Measurements from ENCODE around the gene PUS1.
"Not testable (repeated sequence)": the region's sequence is repeated elsewhere in the genome, so short reads cannot be mapped to it uniquely, and the experiment has no call there.

Gene PUS1

DNA sequence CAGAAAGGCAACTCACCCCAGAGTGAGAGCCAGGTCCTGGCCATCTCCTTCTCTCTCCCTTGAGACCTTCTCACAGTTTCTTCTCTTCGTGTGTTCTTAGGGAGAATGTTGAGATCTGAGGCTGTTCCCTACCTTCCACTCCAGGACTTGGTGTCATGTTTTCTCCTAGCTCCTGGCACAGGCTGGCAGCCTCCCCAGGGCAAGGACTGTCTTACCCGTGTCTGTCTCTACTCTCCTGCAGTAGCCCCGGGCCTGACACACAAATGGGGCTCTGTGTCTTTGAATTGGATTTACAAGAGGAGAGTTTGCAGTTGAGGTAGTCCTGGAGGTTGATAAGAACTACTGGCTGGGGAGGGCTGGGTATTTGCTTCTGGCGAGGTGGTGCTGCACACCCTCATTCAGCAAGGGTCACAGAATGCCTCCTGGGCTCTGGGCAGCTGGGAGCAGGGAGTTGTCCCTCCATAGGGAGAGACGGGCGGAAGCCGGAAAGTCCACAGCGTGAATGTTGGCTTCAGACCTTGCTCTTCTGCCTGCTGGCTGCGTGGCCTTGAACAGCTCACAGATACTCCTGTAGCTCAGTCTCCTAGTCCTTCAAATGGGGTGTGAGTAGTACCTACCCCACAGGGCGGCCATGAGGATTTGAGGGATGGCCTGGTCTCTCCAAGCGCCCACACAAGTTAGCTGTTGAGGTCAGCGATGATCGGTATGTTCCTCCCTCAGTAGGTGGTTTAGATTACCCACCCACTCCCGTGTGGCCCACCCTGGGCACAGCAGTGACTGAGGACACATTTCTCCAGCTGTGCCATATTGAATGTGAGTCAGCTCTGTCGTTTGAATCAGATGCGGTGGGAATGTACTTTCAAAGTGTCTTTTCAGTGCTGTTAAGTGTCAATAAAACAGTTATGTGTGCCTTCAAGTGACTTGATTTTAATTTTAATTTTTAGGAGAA lies 30.8 kb downstream of the PUS1 start:
- DNase-seq (ENCODE audit: low read depth in 2 of 2): no peak

DNA sequence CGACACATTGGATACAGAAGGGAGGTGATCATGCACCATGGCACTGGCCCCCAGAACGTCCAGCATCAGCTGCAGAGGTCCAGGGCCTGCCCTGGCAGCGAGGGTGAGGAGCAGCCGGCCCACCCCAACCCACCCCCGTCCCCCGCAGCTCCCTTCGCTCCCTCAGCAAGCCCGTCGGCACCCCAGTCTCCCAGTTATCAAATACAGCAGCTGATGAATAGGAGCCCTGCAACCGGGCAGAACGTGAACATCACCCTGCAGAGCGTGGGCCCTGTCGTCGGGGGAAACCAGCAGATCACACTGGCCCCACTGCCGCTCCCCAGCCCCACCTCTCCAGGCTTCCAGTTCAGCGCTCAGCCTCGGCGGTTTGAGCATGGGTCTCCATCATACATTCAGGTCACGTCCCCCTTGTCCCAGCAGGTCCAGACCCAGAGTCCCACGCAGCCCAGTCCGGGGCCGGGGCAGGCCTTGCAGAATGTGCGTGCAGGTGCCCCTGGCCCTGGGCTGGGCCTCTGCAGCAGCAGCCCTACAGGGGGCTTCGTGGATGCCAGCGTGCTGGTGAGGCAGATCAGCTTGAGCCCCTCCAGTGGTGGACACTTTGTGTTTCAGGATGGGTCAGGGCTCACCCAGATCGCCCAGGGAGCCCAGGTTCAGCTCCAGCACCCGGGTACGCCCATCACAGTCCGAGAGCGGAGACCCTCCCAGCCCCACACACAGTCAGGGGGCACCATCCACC lies 31.7 kb downstream of the PUS1 start:
- DNase-seq (ENCODE audit: low read depth in 2 of 2): not testable (repeated sequence)

DNA sequence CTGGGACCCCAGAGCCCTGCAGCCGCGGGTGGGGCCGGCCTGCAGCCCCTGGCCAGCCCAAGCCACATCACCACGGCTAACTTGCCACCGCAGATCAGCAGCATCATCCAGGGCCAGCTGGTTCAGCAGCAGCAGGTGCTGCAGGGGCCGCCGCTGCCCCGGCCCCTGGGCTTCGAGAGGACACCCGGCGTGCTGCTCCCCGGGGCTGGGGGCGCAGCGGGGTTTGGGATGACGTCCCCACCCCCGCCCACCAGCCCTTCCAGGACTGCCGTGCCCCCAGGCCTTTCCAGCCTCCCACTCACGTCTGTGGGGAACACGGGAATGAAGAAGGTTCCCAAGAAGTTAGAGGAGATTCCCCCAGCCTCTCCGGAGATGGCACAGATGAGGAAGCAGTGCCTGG lies 32.3 kb downstream of the PUS1 start:
- DNase-seq (ENCODE audit: low read depth in 2 of 2): not testable (repeated sequence)

DNA sequence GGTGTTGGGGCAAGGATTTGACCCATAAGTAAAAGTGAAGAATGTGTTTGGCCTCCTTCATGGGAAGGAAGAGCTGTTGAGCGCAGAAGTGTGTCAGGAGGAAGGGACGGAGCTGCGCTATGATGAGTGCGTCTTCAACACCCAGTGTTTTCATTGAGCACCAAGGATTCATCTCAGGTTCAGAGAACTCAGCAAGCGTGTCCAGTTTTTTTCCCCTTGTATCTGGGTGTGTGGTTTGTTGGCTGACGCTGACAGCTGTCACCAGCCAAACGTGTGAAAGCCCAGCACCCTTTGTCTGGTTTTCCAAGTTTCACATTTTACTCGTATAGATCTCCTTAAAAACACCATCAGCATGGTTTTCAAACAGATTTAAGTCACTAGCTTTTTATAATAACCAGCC lies 33.0 kb downstream of the PUS1 start:
- no peak for DNase-seq (ENCODE audit: low read depth in 2 of 2)

DNA sequence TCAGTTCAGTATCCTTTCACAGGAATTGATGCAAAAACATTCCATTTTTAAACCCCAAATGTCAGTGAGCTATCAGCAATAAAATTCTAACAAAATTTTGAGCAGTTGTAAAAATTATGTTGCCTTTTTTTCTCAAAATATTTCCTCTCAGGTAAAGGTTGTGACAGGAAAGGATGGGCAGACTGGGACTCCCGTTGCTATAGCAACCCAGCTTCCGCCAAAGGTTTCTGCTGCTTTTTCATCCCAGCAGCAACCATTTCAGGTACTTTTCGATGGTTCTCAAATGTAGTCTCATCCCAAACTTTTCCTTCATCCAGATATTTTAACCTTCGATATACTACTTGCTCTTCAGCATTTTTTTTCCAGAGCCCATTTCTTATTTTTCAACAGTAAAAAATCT lies 34.3 kb downstream of the PUS1 start:
- no peak for DNase-seq (ENCODE audit: low read depth in 2 of 2)

DNA sequence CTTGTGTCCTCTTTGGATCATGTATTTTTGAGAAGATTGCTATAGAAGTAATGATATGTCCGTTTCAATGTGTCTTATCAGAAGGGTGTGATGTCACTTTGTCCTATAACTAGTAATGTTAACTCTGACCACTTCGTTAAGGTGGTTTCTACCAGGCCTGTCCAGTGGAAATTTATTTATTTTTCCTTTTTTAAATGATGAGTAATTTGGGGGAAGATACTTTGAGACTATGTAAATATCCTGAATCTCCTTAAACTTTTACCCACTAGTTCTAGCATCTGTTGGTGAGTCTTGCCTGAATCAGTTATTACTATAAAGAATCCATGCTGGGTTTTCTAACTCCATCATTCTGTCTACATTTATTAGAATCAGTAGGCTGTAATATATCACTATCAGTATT lies 36.0 kb downstream of the PUS1 start:
- DNase-seq (ENCODE audit: low read depth in 2 of 2): no peak

DNA sequence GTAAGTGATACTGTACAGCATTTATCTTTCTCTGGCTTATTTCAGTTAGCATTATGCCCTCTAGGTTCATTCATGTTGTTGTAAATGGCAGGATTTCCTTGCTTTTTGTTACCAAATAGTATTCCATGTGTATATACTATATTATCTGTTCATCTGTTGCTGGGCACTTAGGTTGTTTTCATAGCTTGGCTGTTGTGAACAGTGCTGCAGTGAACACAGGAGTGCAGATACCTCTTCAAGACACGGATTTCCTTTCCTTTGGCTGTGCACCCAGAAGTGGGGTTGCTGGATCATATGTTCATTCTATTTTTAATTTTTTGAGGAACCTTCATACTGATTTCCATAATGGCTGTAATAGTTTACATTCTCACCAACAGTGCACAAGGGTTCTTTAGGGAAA lies 42.1 kb downstream of the PUS1 start:
- no peak for DNase-seq (ENCODE audit: low read depth in 2 of 2)

DNA sequence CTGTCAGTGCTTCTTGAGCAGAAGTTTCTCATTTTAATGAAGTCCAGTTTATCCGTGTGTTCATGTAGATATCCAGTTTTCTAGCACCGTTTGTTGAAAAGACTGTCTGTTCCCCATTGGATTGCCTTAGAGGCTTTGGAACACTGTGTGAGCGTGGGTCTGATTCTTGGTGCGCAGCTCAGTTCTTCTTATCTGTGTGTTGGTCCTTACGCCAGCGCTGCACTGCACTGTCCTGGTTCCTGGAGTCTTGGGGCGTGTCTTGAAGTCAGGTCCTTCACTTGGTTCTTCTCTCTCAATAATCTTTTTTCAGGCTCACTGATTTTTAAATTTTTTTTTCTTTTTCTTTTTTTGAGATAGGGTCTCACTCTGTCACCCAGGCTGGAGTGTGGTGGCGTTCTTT lies 46.2 kb downstream of the PUS1 start:
- no peak for DNase-seq (ENCODE audit: low read depth in 2 of 2)

DNA sequence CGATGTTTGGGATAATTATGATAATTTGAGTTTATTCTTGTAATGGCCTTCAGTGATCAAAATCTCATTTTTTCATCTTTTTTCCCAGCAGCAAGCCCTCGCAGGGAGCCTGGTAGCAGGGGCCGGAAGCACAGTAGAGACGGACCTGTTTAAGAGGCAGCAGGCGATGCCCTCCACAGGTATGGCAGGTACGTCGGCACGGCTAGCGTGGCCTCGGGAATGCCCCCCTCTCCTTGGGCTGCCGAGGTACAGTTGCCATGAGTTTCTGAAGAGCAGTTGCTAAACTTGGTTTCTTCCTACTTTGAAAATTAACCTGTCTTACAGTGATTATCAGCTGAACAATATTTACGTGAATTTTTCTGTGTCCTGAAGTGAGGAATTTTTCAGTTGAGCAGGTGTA lies 50.5 kb downstream of the PUS1 start:
- no peak for DNase-seq (ENCODE audit: low read depth in 2 of 2)

DNA sequence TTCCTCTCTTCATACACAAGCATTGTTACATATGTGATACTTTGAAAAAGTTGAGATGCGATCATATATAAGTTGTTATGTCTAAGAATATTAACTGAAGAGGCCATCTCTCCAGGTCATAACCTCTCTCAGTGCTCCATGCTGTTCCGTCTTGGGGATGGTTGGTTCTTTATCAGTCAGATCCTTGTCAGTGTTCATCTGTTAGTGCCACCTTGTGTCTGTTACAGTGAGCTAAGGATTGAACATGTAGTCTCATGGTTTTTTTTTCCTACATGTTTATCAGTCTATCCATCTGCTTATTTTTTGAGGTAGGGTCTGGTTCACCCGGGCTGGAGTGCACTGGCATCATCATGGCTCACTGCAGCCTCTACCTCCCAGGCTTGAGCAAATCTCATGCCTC lies 51.2 kb downstream of the PUS1 start:
- DNase-seq (ENCODE audit: low read depth in 2 of 2): no peak

DNA sequence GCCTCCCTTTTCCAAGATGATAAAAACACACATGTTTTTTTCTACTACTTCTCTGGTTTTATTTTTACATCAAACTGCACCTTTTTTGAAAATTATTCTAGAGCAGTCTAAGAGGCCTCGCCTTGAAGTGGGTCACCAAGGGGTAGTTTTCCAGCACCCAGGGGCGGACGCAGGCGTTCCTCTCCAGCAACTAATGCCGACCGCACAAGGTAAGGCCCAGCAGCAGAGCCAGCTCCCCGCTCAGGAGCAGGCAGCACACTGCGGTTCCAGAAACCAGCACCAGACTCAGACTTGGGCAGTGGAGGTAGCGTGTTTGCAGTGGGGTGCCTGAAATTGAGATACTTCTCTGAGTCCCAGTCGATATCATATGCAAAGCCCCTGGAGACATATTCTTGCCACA lies 52.3 kb downstream of the PUS1 start:
- no peak for DNase-seq (ENCODE audit: low read depth in 2 of 2)

DNA sequence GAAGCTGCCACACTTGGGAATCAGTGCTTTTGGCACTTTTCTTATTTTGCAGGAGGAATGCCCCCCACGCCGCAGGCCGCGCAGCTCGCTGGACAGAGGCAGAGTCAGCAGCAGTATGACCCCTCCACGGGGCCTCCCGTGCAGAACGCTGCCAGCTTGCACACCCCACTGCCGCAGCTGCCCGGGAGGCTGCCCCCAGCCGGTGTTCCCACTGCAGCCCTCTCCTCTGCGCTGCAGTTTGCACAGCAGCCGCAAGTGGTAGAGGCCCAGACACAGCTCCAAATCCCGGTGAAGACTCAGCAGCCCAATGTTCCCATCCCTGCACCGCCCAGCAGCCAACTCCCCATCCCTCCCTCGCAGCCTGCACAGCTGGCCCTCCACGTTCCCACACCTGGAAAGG lies 53.0 kb downstream of the PUS1 start:
- no peak for DNase-seq (ENCODE audit: low read depth in 2 of 2)

DNA sequence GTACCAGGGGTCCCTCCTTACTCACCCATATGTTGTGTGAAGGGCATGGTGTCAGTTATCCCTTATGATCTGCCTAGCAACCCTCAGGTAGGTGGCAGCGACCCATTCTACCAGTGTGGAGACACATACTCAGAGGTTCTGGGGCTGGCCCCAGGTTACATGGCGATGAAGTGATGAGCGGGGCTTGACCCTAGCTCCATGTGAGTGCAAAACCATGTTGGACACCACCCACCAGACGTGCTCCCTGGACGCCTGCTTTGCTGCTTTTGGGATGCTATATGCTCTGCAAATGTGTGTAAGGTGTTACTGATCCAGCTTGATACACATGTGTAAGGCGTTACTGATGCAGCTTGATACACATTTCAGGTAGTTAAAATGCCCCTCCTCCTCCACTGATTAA lies 54.0 kb downstream of the PUS1 start:
- no peak for DNase-seq (ENCODE audit: low read depth in 2 of 2)

DNA sequence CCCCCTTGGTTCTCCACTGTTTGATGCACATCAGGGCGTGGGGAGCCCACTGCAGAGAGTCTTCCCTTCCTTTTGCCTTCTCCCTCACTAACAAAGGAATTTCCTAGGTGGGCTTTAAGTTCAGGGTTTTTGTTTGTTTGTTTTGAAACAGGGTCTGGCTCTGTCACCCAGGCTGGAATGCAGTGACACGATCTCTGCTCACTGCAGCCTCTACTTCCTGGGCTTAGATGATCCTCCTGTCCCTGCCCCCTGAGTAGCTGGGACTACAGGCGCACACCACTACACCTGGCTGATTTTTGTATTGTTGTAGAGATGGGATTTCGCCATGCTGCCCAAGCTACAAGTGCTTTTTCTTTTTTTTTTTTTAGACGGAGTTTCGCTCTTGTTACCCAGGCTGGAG lies 54.5 kb downstream of the PUS1 start:
- no peak for DNase-seq (ENCODE audit: low read depth in 2 of 2)

DNA sequence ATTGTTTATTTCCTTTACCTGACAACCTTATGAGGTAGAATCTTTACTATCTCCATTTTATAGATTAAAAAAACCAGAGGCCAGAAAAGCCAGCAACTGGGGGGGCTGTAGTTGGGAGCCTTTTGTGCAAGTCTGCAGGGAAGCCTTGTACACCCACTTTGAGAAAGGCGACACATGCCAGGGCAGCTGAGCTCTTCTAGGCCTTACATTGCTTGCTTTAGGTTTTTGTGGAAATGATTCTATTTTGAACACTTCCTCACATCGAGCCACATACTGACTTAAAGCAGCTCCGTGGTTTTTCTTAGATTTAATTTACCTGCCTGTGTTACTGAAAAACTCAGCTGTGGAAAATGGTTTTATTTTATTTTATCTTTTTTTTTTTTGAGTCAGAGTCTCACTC lies 55.3 kb downstream of the PUS1 start:
- no peak for DNase-seq (ENCODE audit: low read depth in 2 of 2)

DNA sequence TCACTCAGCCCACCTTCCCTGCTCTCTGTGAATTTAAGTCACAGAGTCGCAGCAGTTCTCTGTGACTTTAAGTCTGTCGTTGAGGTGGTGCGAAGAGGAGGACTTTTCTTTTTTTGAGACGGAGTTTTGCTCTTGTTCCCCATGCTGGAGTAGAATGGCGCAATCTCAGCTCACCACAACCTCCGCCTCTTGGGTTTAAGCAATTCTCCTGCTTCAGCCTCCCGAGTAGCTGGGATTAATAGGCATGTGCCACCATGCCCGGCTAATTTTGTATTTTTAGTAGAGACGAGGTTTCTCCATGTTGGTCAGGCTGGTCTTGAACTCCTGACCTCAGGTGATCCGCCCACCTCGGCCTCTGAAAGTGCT lies 56.4 kb downstream of the PUS1 start:
- DNase-seq (ENCODE audit: low read depth in 2 of 2): not testable (repeated sequence)

DNA sequence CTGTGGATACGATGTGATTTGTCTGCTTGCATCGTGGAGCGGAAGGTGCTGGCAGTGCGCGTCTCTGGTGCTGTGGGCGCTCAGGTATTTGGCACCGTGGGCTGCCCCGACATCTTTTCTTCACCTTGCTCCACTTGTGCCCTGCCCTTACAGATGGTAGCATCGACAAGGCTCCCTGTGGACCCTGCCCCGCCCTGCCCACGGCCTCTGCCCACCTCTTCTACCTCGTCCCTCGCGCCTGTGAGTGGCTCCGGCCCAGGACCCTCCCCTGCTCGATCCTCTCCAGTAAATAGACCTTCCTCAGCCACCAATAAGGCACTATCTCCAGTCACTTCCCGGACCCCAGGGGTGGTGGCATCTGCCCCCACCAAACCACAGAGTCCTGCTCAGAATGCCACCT lies 57.3 kb downstream of the PUS1 start:
- DNase-seq (ENCODE audit: low read depth in 2 of 2): no peak

DNA sequence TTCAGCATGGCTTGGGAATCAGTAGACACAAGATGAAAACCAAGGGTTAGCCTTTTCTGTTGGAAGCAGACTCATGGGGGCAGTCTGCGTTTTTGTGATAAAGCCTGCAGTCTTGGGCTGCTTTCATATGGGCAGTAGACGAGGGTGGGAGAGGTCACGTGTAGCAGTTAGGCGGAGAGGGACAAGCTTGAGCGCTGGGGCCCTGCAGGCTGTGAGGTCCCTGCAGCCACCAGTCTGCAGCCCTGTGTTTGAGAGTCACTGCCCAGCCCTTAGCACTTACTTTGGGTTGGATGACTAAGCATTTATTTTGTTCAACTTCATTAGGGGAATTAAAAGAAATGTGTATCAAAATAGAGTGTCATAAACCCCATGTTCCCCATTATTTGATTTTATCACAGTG lies 57.8 kb downstream of the PUS1 start:
- no peak for DNase-seq (ENCODE audit: low read depth in 2 of 2)

DNA sequence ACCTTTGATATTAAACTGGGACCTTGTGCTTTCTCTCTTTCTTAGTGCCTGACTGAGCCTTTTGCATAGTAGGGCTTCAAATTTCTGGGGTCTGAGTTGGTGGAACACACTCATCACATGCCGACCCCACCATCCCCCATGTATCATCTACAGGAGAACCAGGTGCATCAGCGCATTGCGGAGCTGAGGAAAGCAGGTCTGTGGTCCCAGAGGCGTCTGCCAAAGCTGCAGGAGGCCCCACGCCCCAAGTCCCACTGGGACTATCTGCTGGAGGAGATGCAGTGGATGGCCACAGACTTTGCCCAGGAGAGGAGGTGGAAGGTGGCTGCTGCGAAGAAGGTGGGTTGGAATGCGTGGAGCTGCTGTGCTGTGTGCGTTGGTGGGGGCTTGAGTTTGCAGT lies 58.5 kb downstream of the PUS1 start:
- DNase-seq (ENCODE audit: low read depth in 2 of 2): no peak

DNA sequence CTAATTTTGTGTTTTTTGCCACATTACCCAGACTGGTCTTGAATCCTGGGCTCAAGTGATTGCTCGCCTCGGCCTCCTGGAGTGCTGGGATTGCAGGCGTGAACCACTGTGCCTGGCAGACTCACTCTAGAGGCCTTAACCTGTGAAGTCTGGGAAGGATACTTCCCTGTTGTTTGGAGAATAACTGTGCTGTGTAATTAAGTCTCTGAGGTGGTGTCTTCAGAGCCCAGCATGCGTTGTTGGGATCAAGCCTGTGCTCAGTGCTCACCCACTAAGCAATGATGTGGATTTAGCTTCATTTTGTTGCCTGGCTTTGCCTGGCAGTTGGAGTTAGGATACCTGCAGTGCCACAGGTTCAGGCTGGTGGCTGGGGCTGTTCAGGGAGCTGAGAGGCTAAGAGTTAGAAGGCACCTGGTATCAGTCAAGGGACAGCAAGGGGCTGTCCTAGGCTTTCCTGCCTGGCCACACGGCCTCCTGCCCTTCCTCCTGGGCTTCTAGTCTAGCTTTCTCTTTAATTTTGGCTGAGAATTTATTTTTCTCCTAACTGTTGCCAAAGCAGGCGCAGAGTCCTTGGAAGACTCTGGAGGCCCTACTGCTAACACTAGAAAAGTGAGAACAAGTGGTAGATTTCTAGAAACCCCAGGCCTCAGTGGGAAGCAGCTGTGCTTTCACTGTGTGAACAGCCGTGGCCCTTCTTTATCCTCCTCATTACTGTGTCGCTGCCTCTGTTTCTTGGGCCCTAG lies 59.1 kb downstream of the PUS1 start:
- DNase-seq (ENCODE audit: low read depth in 2 of 2): no peak

DNA sequence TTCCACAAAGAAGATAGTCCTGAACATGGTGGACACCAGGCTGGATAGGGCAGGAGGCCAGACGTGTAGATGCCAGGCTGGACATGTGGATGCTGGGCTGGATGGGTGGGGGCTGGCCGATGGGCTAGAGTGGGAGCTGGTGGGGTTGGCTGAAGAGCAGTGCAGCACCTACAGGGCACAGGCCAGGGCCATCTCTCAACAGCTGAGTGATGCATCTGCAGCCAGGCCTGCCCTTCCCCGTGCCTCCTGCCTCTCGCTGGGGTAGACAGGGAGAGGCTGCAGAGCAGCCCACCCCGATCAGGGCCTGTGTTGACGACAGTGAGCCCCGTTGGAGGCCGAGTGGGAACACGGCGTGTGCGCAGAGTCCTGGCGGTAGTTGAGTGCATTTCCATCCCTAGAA lies 59.9 kb downstream of the PUS1 start:
- DNase-seq (ENCODE audit: low read depth in 2 of 2): no peak
